Body of pancreas (tissue), 4 donors: ENCODE data around the gene VIPR1.

Experiments
- CTCF ChIP-seq, 7 experiments: fragments of 450-650 bp in 4 of 7; fragments of 200-600 bp in 3 of 7; sonication (generic) in 3 of 7; IDR thresholded peaks; one replicate each; pipeline ENCODE4 v1.5.1; 2016 to 2019; ENCODE audit warnings: antibody characterized with exemption in 7 of 7
- POLR2A ChIP-seq, 3 donors: fragments of 450-650 bp; IDR thresholded peaks; one replicate each; pipeline ENCODE4 v1.6.1; 2016; ENCODE audit warnings: antibody characterized with exemption in 3 of 3, mild to moderate bottlenecking in 2 of 3

- no peak for TF ChIP-seq CTCF (IDR thresholded peaks at IDR 0.05)
- no peak for TF ChIP-seq POLR2A (IDR thresholded peaks at IDR 0.05)
Observed at GRCh38 chr3:42526616-42527367, 24.3 kb downstream of the VIPR1 start.
